Renal cortex interstitium (tissue), 11 donors: ENCODE results near the gene MYBPHL. TPM values are rescaled to one million over a fixed set of nuclear protein-coding genes. Genes with fewer than 3 reads are reported as not detected.

ENCODE experiments used
- DNase-seq, 11 donors: peaks; one replicate each; pipeline ENCODE4 v3.0.0-alpha.2; 2013; ENCODE audit warnings: low read depth in 9 of 11, low spot score in 4 of 11; ENCODE audit errors: extremely low read depth in 1 of 11
- polyA plus RNA-seq, 3 donors: library from polyadenylated mRNA; unstranded; fragments of 120-200 nt; gene quantifications; one replicate each; pipeline ENCODE4 v1.2.1, GENCODE V29; 2013; ENCODE audit not compliant: insufficient read length in 3 of 3

The MYBPHL gene
- polyA plus RNA-seq, 3 donors: 0.11 to 0.39 TPM; not detected in 1

DNA sequence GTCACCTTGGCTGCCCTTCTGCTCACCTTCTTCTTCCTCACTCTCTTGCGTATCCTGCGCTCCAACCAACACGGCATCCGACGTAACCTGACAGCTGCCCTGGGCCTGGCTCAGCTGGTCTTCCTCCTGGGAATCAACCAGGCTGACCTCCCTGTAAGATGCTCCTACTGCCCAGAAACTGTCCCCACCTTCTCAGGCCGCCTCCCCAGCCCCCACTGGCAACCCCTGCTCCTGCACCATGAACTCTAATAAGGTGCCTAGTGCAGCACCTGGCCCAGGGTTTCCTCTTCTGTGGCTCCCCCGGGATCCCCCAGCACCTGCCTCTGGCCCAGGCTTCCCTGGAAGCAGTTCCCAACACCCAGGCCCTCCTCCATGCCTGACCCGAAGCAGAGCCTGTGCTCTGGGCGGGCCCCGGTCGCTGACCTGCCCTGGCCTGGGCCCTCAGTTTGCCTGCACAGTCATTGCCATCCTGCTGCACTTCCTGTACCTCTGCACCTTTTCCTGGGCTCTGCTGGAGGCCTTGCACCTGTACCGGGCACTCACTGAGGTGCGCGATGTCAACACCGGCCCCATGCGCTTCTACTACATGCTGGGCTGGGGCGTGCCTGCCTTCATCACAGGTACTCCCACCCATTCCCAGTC, 36.7 kb downstream of the MYBPHL start:
- no peak for DNase-seq

DNA sequence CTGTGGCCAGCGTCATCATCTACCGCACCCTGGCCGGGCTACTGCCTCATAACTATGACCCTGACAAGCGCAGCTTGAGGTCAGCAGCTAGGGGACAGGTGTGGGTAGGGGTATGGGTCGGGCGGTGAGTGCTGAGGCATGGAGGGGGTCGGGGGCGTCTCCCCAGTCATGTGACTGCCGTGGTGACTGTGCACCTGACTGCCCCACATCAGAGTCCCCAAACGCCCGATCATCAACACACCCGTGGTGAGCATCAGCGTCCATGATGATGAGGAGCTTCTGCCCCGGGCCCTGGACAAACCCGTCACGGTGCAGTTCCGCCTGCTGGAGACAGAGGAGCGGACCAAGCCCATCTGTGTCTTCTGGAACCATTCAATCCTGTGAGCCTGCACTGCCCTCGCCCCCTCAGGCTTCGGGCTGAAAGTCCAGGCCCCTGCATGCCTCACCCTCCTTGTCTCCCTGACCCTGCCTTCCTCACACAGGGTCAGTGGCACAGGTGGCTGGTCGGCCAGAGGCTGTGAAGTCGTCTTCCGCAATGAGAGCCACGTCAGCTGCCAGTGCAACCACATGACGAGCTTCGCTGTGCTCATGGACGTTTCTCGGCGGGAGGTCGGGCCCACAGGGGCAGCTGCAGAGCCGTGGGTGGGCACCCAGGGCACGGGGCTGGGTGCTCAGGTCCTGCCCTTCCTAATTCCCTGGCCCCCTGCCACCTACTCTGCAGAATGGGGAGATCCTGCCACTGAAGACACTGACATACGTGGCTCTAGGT, 37.4 kb downstream of the MYBPHL start:
- no peak for DNase-seq

DNA sequence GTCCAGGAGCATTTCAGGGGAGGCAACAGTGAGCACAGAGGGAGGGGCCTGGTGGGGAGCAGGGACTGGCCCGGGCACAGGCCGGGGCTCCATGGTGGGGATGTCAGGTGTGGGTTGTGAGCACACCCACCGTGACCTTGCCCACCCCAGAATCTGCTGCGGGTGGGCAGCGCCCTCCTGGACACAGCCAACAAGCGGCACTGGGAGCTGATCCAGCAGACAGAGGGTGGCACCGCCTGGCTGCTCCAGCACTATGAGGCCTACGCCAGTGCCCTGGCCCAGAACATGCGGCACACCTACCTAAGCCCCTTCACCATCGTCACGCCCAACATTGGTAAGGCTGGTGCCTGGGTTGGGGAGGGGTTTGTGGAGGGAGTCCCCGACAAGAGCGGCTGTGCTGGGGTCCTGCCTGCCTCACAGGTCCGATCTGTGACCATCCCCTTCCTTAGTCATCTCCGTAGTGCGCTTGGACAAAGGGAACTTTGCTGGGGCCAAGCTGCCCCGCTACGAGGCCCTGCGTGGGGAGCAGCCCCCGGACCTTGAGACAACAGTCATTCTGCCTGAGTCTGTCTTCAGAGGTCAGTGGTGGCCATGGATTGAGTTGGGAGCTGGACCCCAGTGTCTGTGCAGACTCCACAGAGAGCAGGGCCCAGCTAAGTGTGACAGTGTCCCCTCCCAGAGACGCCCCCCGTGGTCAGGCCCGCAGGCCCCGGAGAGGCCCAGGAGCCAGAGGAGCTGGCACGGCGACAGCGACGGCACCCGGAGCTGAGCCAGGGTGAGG, 38.2 kb downstream of the MYBPHL start:
- no peak for DNase-seq

DNA sequence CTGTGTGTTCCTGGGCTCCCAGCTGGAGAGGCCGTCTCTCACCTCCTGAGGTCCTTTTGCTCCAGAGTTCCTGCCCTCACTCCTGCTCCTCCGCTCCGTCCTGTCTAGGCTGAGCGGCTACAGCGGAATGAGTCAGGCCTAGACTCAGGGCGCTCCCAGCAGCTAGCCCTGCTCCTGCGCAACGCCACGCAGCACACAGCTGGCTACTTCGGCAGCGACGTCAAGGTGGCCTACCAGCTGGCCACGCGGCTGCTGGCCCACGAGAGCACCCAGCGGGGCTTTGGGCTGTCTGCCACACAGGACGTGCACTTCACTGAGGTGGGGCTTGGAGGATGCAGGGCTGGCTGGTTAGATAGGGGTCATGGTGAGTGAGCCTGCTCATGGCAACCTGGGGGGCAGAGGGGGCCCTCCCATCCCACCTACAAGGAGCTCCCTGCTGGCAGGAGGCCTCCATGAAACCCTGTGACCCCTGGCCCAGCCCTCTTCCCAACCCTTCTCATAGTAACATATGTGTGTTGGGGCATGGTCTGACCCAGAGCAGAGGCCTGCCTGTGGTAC, 39.0 kb downstream of the MYBPHL start:
- DNase-seq: no peak

DNA sequence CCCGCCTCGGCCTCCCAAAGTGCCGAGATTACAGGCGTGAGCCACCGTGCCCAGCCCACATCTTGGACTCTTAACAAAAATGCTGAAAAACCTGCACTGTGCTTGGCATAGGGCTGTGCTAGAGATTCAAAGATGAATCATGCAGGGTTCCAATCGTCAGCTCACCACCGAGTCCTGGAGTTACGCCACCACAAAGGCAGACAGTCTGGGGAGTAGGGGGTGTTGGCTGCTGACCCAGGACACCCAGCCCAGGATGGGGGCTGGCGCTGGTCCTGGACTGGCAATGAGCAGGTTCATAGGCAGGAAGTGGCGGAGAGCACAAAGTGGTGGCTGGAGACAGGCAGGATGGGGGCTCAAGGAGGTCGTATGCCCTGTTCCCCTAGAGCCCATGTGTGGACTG, 39.8 kb downstream of the MYBPHL start:
- no peak for DNase-seq

DNA sequence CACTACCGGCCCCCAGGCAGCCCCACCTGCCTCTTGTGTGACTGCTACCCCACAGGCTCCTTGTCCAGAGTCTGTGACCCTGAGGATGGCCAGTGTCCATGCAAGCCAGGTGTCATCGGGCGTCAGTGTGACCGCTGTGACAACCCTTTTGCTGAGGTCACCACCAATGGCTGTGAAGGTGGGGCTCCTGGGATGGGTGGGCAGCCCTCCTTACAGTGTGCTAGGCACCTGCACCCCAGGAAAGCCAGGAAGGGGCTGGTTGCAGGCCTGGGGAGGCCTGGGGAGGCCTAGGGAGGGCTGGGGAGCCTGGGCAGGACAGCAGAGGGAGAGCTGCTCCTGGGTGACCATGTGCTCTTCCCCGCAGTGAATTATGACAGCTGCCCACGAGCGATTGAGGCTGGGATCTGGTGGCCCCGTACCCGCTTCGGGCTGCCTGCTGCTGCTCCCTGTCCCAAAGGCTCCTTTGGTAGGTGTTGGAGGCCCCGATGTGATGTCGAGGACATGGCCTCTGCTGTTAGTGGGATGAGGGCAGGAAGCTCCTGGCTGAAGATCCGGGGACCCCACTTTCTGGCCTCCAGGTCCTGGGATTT, 41.0 kb downstream of the MYBPHL start:
- DNase-seq: no peak

DNA sequence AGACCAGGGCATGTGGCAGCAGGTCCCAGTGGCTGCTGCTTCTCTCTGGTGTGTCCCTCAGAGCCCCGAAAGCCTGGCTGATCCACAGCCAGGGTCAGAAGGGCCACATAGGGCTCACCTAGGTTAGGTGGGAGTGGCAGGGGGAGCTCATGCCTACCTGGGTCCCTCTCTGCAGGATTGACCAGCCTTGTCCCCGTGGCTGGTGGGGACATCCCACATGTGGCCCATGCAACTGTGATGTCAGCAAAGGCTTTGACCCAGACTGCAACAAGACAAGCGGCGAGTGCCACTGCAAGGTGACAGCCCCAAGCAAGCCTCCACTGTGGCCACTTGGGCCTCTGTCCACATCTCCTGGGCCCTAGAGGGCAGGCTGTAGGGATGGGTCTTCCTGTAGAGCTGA, 41.8 kb downstream of the MYBPHL start:
- DNase-seq: no peak

DNA sequence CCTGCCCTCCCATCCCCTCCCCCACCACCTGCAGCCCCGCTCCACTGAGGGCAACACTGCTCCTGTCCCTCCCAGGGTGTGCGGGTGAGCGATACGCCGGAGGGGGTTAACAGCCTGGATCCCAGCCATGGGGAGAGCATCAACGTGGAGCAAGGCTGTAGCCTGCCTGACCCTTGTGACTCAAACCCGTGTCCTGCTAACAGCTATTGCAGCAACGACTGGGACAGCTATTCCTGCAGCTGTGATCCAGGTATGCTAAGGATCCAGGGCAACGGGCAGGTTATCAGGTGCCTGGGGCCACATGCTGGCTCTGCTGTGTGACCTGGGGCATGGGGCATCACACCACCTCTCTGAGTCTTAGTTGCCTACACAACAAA, 42.4 kb downstream of the MYBPHL start:
- no peak for DNase-seq

DNA sequence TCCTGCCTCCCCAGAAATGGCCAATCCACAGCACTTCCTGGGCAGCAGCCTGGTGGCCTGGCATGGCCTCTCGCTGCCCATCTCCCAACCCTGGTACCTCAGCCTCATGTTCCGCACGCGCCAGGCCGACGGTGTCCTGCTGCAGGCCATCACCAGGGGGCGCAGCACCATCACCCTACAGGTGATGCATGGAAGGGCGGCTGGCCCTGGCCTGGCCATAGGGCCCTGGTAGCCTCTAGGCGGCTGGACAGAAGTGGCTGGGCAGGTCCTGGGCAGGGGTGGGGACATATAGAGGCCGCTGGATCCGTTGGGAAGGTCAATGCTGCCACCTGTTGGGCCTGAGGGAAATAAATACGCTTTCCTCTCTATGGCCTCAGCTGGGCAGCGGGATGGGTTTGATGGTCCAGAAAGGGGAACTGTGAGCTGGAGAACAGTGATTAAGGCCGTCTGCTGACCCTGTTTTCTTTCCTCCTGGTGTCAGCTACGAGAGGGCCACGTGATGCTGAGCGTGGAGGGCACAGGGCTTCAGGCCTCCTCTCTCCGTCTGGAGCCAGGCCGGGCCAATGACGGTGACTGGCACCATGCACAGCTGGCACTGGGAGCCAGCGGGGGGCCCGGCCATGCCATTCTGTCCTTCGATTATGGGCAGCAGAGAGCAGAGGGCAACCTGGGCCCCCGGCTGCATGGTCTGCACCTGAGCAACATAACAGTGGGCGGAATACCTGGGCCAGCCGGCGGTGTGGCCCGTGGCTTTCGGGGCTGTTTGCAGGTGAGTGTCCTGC, 43.0 kb downstream of the MYBPHL start:
- peak in 8 of 11 donors; percentile 61 to 81 (median 73) for DNase-seq

DNA sequence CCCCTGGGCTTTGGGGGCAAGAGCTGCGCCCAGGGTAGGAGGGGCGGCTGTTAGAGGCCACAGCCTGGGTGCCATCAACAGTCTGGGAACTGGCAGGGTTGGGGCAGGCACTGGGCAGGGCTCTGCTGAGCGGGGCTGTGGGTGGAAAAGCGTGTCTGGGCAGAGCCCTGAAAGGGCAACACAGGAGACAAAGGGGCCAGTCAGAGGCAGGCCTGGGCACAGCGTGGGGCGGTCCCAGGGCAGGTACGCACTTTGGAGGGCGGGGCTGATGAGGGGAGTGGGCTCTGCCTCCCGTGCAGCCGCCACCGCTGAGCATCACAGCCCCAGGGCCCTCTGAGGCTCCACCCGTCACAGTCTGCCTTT, 43.6 kb downstream of the MYBPHL start:
- DNase-seq: no peak

DNA sequence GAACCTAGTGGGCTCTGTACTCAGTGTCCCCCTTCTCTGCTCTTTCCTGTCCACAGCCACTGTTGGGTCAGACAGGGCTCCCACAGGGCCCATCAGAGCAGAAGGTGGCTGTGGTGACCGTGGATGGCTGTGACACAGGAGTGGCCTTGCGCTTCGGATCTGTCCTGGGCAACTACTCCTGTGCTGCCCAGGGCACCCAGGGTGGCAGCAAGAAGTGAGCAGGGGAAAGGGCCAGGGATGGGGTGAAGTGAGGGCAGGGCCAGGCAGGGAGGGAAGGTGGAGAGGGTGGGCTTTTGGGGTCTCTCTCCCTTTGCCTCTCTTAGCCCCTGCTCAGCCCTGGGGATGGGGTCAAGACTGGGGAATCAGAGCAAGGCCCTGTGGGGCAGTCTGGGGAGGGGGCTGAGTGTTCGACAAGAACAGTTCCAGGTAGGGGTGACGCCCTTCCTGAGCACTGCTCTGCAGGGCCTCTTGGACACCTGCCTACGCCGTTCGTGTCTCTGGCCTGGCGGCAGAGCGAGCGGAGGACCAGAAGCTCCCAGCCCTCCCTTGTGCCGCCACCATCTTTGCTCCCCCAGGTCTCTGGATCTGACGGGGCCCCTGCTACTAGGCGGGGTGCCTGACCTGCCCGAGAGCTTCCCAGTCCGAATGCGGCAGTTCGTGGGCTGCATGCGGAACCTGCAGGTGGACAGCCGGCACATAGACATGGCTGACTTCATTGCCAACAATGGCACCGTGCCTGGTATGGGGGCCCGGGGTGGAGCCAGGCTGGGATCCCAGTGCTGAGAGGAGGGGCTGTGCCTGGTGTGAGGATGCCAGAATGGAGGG, 44.4 kb downstream of the MYBPHL start:
- DNase-seq: no peak

DNA sequence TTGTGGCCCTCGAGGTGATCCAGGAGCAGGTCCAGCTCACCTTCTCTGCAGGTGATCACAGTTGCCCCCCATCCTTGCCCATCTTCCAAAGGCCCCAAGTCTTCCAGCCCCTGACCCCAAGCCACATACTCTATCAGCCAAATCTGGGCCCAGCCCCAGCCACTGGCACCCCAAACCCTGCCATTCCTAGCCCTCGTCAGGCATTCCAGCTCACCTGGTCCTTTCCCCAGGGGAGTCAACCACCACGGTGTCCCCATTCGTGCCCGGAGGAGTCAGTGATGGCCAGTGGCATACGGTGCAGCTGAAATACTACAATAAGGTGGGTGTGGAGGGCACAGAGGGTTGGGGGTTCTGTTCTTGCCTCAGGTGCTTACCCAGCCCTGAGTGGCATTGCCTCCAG, 45.2 kb downstream of the MYBPHL start:
- no peak for DNase-seq

DNA sequence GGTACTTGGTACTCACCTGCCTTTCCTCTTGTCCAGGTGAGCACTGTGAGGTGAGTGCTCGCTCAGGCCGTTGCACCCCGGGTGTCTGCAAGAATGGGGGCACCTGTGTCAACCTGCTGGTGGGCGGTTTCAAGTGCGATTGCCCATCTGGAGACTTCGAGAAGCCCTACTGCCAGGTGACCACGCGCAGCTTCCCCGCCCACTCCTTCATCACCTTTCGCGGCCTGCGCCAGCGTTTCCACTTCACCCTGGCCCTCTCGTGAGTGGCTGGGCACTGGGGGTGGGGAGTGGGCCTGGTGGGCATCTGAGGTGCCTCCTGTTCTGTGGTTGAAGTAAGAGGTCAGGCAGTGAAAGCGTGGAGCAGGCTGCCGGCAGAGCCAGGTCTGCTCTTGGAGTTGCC, 45.8 kb downstream of the MYBPHL start:
- DNase-seq: no peak

DNA sequence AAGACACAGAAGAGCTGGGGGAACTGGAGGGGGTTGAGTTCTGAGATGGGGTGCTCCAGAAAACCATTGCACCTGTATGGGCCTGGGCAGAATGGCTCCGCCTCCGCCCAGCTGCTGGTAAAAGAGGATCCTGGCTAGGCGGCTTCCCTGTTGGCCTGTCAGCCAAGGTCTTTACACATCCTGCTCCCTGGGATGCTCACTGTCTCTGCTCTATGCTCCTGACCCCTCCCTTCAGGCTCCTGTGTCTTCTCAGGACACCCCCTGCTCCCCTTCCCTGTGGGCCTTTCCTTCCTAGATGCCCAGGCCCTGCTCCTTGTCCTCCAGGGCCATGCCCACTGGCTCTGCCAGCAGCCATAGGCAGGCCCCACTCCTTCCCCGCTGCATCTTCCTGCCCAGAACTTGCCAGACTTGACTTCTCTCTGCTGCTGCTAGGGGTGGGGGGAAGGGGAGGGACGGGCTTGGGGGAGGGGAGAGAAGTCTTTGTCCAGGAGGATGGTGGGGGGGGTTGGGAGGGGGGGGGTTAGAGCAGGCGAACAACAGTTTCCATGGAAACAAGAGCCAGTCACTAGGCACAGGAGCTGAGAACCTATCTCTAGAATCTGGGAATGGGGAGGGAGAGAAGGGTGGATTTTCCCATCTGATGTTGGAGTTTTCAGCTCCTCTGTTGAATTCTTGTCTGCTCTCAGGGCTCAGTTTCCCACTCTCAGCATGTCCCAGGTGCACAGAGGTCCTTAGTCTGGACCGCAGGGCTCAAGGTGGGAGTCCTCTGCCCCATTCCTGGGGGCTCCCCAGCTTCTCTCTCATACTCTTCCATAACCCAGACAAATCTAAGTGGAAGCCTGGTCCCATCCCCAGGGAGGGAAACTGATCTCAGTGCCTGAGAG, 46.9 kb downstream of the MYBPHL start:
- DNase-seq: no peak

DNA sequence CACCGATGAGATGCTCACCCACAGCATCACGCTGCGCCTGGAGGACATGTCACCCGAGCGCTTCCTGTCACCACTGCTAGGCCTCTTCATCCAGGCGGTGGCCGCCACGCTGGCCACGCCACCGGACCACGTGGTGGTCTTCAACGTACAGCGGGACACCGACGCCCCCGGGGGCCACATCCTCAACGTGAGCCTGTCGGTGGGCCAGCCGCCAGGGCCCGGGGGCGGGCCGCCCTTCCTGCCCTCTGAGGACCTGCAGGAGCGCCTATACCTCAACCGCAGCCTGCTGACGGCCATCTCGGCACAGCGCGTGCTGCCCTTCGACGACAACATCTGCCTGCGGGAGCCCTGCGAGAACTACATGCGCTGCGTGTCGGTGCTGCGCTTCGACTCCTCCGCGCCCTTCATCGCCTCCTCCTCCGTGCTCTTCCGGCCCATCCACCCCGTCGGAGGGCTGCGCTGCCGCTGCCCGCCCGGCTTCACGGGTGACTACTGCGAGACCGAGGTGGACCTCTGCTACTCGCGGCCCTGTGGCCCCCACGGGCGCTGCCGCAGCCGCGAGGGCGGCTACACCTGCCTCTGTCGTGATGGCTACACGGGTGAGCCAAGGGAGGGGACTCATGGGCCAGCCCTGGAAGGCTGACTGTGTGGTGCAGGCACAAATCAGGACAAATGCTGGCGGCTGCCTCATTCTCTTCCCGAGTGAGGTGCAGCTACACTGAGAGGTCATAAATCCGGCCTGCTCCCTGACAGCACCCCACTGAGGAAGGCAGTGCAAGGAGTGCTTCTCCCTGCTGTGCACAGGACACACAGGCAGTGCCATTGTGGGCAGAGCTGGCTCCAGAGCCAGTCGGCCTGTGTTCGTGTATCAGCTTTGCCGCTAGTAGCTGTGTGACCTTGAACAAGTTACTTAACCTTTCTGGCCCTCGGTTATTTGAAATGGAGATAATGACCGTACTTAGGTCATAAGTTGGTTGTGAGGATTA, 48.0 kb downstream of the MYBPHL start:
- no peak for DNase-seq
